ENCODE measurements around the gene ZNF735.

DNA sequence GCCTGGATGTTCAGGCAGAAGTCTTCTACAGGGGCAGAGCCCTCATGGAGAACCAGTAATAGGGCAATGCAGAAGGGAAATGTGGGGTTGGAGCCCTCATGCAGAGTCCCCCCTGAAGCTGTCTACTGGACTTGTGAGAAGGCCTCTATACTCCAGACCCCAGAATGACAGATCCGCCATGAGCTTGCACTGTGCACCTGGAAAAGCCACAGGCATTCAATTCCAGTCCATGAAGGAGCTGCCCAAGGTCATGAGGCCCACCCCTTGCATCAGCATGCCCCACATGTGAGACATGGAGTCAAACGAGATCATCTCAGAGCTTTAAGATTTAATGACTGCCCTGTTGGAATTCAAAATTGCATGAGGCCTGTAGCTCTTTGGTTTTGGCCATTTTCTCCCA is 16.4 kb downstream of the ZNF735 start:
- TF ChIP-seq, protein P1, sequence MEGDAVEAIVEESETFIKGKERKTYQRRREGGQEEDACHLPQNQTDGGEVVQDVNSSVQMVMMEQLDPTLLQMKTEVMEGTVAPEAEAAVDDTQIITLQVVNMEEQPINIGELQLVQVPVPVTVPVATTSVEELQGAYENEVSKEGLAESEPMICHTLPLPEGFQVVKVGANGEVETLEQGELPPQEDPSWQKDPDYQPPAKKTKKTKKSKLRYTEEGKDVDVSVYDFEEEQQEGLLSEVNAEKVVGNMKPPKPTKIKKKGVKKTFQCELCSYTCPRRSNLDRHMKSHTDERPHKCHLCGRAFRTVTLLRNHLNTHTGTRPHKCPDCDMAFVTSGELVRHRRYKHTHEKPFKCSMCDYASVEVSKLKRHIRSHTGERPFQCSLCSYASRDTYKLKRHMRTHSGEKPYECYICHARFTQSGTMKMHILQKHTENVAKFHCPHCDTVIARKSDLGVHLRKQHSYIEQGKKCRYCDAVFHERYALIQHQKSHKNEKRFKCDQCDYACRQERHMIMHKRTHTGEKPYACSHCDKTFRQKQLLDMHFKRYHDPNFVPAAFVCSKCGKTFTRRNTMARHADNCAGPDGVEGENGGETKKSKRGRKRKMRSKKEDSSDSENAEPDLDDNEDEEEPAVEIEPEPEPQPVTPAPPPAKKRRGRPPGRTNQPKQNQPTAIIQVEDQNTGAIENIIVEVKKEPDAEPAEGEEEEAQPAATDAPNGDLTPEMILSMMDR (IDR thresholded peaks at IDR 0.05): no peak
- TF ChIP-seq POLR2A (IDR thresholded peaks at IDR 0.05): no peak
